ENCODE results near the gene NRDE2. TPM values are rescaled to one million over a fixed set of nuclear protein-coding genes. Genes with fewer than 3 reads are reported as not detected.

The NRDE2 gene
- total and polyA plus RNA-seq, 8 donors: 7.0 to 12.7 (median 9.3) TPM

DNA sequence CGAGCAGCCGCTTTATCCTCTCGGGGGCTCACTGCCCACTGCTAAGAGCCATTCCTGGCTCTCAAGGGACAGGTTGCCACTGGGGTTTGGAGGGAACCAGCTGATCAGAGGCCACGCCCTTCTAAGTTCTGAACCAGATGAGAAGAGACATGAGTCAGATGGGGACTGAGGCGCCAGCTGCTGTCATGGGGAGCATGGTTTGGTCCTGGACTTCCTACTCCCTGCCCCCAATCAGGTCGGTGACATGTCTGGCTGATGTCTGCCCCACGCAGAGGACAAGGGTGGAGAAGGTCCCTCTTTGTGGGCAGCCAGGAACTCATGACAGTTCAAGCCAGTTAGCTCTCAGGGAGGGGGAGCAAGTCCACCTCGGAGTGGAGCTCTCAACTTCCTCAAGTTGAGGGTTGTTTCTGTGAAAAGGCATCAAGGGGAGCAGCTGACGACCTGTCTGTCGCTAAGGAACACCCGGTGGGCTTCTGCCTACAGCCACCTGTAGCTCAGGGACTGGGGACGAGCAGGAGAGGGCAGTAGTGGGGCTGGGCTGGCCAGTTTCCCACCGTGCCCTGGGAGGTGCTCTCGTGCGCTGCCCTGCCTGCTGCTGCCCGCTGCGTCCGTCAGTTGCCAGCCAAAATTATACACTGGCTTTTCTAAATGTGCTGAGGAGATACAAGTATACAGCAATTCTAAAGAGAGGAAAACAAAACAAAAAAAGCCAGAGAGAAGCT lies 54.9 kb downstream of the NRDE2 start:
- Histone ChIP-seq H3K4me1 (no peaks in the 10 kb centered on the region), H3K9me3 (no peaks in the 10 kb centered on the region), H3K27ac (no peak overlapping the region), H3K27me3 (no peaks in the 10 kb centered on the region), H3K4me3 (no peak overlapping the region), H3K36me3 (peaks cover 0 to 32% (median 10%) of the 10 kb centered on the region in 3 donors)
- DNase-seq (no peak), ATAC-seq (peak in 1 of 4 donors; percentile 25), FAIRE-seq (no peak)
- 83% methylated on average over 18 of the region's 18 CpGs for WGBS, 2 donors
- TF ChIP-seq, protein P1, sequence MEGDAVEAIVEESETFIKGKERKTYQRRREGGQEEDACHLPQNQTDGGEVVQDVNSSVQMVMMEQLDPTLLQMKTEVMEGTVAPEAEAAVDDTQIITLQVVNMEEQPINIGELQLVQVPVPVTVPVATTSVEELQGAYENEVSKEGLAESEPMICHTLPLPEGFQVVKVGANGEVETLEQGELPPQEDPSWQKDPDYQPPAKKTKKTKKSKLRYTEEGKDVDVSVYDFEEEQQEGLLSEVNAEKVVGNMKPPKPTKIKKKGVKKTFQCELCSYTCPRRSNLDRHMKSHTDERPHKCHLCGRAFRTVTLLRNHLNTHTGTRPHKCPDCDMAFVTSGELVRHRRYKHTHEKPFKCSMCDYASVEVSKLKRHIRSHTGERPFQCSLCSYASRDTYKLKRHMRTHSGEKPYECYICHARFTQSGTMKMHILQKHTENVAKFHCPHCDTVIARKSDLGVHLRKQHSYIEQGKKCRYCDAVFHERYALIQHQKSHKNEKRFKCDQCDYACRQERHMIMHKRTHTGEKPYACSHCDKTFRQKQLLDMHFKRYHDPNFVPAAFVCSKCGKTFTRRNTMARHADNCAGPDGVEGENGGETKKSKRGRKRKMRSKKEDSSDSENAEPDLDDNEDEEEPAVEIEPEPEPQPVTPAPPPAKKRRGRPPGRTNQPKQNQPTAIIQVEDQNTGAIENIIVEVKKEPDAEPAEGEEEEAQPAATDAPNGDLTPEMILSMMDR (IDR thresholded peaks at IDR 0.05): no peak
- intact Hi-C loops (cut with DNase I): no loop called here

- WGBS, 2 donors: 81 to 83% methylated on average over 8 of the region's 8 CpGs
- ATAC-seq (no peak), DNase-seq (no peak), FAIRE-seq (no peak)
- Histone ChIP-seq H3K4me1 (no peaks in the 10 kb centered on the region), H3K27ac (peak overlapping the region in 2 of 4 donors; percentile 6 to 23), H3K4me3 (no peak overlapping the region), H3K9me3 (no peaks in the 10 kb centered on the region), H3K36me3 (peaks cover 0 to 30% (median 18%) of the 10 kb centered on the region in 3 donors), H3K27me3 (no peaks in the 10 kb centered on the region)
- intact Hi-C loops (cut with DNase I): no loop called here
- TF ChIP-seq, protein P1 (IDR thresholded peaks at IDR 0.05): no peak
These were observed 55.9 kb downstream of the NRDE2 start for GRCh38 chr14:90275820-90276219.

DNA sequence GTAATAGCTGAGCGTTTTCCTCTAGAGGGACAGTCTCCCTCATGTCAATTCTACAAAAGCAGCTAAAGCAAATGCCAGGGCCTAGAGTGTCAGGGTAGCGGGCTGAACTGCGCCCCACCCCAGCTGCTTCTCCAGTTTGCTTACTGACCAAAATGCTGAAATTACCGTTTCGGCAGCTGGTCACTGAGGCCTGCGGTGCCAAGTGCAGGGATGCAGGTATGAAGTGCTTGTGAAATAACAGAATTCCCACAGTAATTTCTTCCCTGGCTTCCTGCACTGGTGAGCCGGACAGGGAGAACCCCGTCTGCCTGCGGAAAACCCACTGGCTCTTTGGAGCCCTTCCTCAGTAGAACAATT lies 56.3 kb downstream of the NRDE2 start:
- no peaks in the 10 kb centered on the region for H3K4me1 ChIP-seq
- ATAC-seq (no peak), FAIRE-seq (no peak), DNase-seq (no peak)
- H3K27me3 ChIP-seq: no peaks in the 10 kb centered on the region
- intact Hi-C loops (cut with DNase I): no loop called here
- no peaks in the 10 kb centered on the region for H3K9me3 ChIP-seq
- peak overlapping the region in 2 of 4 donors; percentile 6 to 23 for H3K27ac ChIP-seq
- H3K4me3 ChIP-seq: no peak overlapping the region
- 88 to 90% methylated on average over 9 of the region's 9 CpGs for WGBS, 2 donors
- TF ChIP-seq, protein P1 (IDR thresholded peaks at IDR 0.05): no peak
- peaks cover 0 to 30% (median 22%) of the 10 kb centered on the region in 3 donors for H3K36me3 ChIP-seq

DNA sequence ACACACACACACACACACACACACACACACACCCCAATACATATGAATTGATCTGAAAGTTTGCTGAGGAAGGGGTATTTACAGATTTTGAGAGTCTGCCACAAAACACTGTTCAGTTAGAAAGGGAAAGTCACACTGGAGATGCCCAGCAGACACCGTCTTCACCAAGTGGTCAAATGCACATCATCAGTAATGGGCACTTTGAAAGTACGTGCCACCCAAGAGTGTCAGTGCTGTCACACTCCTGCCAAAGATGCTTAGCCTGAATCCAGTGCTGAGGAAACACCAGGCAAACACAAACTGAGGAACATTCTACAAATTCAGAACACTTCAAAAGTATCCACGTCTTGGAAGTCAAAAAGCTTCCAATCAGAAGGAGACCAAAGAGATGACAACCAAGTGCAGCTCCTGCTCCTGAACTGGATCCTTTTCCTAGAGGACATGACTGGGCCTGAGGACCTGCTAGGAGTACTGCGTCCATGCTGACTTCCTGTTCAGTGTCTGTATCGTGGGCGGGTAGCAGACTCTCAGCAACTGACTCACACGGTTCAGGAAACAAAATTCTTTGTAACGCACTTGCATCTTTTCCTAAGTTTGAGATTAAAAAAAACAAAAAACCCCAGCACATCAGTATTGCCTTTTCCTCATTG lies 56.8 kb downstream of the NRDE2 start:
- intact Hi-C loops (cut with DNase I): no loop called here
- no peak for DNase-seq
- FAIRE-seq: no peak
- no peaks in the 10 kb centered on the region for H3K4me1 ChIP-seq
- no peaks in the 10 kb centered on the region for H3K27me3 ChIP-seq
- TF ChIP-seq, protein P1 (IDR thresholded peaks at IDR 0.05): no peak
- peak in 2 of 4 donors; percentile 30 to 55 for ATAC-seq
- peak overlapping the region in 2 of 4 donors; percentile 15 to 23 for H3K27ac ChIP-seq
- no peaks in the 10 kb centered on the region for H3K9me3 ChIP-seq
- peaks cover 0 to 30% (median 27%) of the 10 kb centered on the region in 3 donors for H3K36me3 ChIP-seq
- 78 to 83% methylated on average over 8 of the region's 8 CpGs for WGBS, 2 donors
- no peak overlapping the region for H3K4me3 ChIP-seq

- TF ChIP-seq, protein P1 (IDR thresholded peaks at IDR 0.05): no peak
- FAIRE-seq: no peak
- WGBS, 2 donors: 77 to 78% methylated on average over 9 of the region's 9 CpGs
- Histone ChIP-seq H3K4me3 (no peak overlapping the region), H3K27me3 (no peaks in the 10 kb centered on the region), H3K27ac (no peak overlapping the region), H3K36me3 (peaks cover 0 to 39% (median 27%) of the 10 kb centered on the region in 3 donors), H3K4me1 (no peaks in the 10 kb centered on the region), H3K9me3 (no peaks in the 10 kb centered on the region)
- peak in 1 of 6 donors; percentile 56 for DNase-seq
- intact Hi-C loops (cut with DNase I): no loop called here
- peak in 2 of 4 donors; percentile 32 to 38 for ATAC-seq
These were observed 57.7 kb downstream of the NRDE2 start for GRCh38 chr14:90274019-90274418.
